Measurements from ENCODE around the gene BIK.

BIK gene

GRCh38 chr22:43157874-43158546 lies 47.5 kb downstream of the BIK start:
- ChIA-PET POLR2A (interaction anchor here (1.3 kb wide), 2 partner anchors 28 to 30 kb away, joined by 4 to 6 read pairs; no protein-coding TSS in a partner anchor), CTCF (no interaction called here)
- DNase-seq (ENCODE audit: extremely low spot score), result no peak
- no peak for TF ChIP-seq ELF4 (IDR thresholded peaks at IDR 0.05)
- TF ChIP-seq CTBP1 (IDR thresholded peaks at IDR 0.05; ENCODE audit: borderline replicate concordance), result no peak
- no peak for TF ChIP-seq ZNF384 (IDR thresholded peaks at IDR 0.05)
- no peak for TF ChIP-seq LEF1 (IDR thresholded peaks at IDR 0.05; ENCODE audit: borderline replicate concordance)
- TF ChIP-seq TARDBP (IDR thresholded peaks at IDR 0.05), result no peak
- TF ChIP-seq BHLHE40 (IDR thresholded peaks at IDR 0.05; ENCODE audit: borderline replicate concordance), result no peak
- no peak for TF ChIP-seq L3MBTL2 (conservative IDR thresholded peaks at IDR 0.05)
- TF ChIP-seq SUZ12 (IDR thresholded peaks at IDR 0.05), result no peak
- no peak for TF ChIP-seq FOXA1 (IDR thresholded peaks at IDR 0.05)
- no peak for TF ChIP-seq HDGF (IDR thresholded peaks at IDR 0.05; ENCODE audit: borderline replicate concordance)
- no peak for TF ChIP-seq SP1 (IDR thresholded peaks at IDR 0.05)
- no peak for TF ChIP-seq FOXK2 (IDR thresholded peaks at IDR 0.05)
- no peak for TF ChIP-seq FOXM1 (IDR thresholded peaks at IDR 0.05; ENCODE audit: borderline replicate concordance)
- TF ChIP-seq NFRKB (IDR thresholded peaks at IDR 0.05), result no peak
- TF ChIP-seq, protein P1, sequence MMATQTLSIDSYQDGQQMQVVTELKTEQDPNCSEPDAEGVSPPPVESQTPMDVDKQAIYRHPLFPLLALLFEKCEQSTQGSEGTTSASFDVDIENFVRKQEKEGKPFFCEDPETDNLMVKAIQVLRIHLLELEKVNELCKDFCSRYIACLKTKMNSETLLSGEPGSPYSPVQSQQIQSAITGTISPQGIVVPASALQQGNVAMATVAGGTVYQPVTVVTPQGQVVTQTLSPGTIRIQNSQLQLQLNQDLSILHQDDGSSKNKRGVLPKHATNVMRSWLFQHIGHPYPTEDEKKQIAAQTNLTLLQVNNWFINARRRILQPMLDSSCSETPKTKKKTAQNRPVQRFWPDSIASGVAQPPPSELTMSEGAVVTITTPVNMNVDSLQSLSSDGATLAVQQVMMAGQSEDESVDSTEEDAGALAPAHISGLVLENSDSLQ (IDR thresholded peaks at IDR 0.05), result no peak
- no peak for TF ChIP-seq ARNT (IDR thresholded peaks at IDR 0.05)

DNA sequence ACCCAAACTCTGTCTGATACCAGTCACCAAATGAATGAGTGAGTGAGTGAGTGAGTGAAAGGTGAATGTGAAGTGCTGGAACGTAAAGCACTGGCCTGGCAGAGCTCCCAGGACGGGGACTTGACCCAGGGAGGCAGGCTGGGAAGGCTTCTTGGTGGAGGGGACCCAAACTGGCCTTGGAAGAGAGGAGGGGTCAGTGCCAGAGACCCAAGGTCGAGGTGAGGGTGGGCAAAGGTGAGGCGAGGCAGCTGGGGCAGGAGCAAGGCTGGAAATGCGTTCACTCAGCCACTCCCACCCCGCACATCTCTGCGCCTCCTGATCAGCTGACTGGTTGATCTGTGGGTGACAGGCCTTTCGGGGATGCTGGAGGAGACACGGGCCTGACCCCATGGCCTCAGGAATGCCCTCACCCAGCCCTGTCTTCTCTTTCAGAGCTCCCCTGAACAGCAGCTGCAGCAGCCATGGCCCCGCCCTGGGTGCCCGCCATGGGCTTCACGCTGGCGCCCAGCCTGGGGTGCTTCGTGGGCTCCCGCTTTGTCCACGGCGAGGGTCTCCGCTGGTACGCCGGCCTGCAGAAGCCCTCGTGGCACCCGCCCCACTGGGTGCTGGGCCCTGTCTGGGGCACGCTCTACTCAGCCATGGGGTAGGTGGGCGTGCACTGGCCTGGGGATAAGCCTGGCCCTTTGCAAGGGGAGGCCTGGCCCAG lies 48.4 kb downstream of the BIK start:
- DNase-seq (ENCODE audit: extremely low spot score), result no peak
- POLR2A ChIA-PET, result interaction anchor here (1.3 kb wide), 1 partner anchor 29 kb away, joined by 6 read pairs; no protein-coding TSS in a partner anchor
- TF ChIP-seq ELF4 (IDR thresholded peaks at IDR 0.05) (no peak), CTBP1 (IDR thresholded peaks at IDR 0.05; ENCODE audit: borderline replicate concordance) (no peak), FOXA1 (IDR thresholded peaks at IDR 0.05) (no peak), TARDBP (IDR thresholded peaks at IDR 0.05) (no peak), BHLHE40 (IDR thresholded peaks at IDR 0.05; ENCODE audit: borderline replicate concordance) (no peak), FOXK2 (IDR thresholded peaks at IDR 0.05) (no peak)
- TF ChIP-seq, protein P1 (IDR thresholded peaks at IDR 0.05), result no peak
- CTCF ChIA-PET, result interaction anchor here (0.5 kb wide), 1 partner anchor 53 kb away, joined by 3 read pairs; no protein-coding TSS in a partner anchor

DNA sequence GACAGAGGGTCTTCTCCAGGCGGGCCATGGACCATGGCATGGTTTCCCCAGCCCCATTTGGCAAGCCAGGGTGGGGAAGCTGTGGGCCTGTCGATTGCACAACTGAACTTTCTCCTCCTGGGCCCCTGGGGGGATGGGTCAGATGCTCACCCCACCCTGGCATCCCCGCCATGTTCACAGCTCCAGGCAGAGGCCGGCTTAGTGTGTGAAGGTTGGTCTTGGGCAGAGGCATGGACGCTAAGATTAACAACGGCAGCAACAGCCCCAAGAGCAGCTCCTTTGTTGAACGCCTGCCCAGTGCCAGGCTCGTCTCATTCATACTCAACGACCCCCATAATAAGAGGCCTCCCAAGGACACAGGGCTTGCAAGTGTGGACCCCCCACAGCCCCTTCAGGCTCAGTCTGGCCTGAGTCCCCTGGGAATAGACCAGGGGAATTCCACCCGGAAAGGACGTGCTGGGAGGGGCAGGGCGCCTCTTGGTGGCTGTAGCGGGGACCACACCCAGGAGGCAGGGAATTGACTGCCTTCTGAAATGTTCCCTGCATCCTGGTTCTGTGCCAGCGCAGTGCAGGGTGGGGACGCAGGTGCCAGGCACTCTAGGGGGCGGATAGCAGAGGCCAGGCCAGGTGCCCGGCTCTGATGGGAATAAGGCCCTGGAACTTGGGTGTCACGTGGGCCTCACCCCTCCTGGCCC lies 49.1 kb downstream of the BIK start:
- peak; percentile 69 for DNase-seq (ENCODE audit: extremely low spot score)
- ChIA-PET POLR2A (interaction anchor here (0.6 to 1.3 kb wide), 2 partner anchors 28 to 201 kb away, joined by 3 to 6 read pairs; no protein-coding TSS in a partner anchor), CTCF (interaction anchor here (0.5 kb wide), 1 partner anchor 53 kb away, joined by 3 read pairs; no protein-coding TSS in a partner anchor)
- TF ChIP-seq ZNF384 (IDR thresholded peaks at IDR 0.05) (no peak), SUZ12 (IDR thresholded peaks at IDR 0.05) (no peak), NFRKB (IDR thresholded peaks at IDR 0.05) (no peak), CTBP1 (IDR thresholded peaks at IDR 0.05; ENCODE audit: borderline replicate concordance) (no peak), ELF4 (IDR thresholded peaks at IDR 0.05) (no peak), L3MBTL2 (conservative IDR thresholded peaks at IDR 0.05) (no peak)
- TF ChIP-seq, protein P1 (IDR thresholded peaks at IDR 0.05), result no peak

DNA sequence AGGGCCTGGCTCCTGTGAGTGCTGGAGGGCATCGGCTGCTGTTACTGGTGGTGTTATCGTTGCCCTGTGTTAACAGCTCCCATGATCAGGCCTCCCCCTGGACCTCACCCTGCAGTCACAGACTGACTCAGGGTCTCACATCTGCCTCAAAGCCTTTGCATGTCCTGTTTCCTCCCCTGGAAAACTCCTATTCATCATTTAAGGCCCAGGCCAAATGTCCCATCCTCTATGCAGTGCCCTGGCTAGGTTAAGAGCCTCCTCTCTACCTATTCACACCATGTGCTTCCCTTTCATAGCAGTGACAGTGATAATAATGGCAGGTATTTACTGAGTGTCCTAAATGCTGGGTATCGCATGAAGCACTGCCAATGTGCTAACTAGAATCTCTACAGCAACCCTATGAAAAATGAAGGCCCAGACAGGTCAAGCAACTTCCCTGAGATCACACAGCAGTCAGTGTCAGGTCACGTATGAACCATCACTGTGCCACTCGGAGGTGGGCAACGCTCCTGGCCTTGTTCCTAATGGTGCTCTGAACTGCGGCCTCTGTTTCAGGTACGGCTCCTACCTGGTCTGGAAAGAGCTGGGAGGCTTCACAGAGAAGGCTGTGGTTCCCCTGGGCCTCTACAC lies 50.1 kb downstream of the BIK start:
- TF ChIP-seq TARDBP (IDR thresholded peaks at IDR 0.05) (no peak), SP1 (IDR thresholded peaks at IDR 0.05) (no peak), BHLHE40 (IDR thresholded peaks at IDR 0.05; ENCODE audit: borderline replicate concordance) (no peak)
- CTCF ChIA-PET, result no interaction called here
- POLR2A ChIA-PET, result no interaction called here
- DNase-seq (ENCODE audit: extremely low spot score), result no peak

- ChIA-PET POLR2A (interaction anchor here (1.0 kb wide), 1 partner anchor 25 kb away, joined by 4 read pairs; the partner anchor contains the start of gene TTLL12), CTCF (no interaction called here)
- TF ChIP-seq HDGF (IDR thresholded peaks at IDR 0.05; ENCODE audit: borderline replicate concordance) (no peak), TARDBP (IDR thresholded peaks at IDR 0.05) (no peak), FOXM1 (IDR thresholded peaks at IDR 0.05; ENCODE audit: borderline replicate concordance) (no peak), BHLHE40 (IDR thresholded peaks at IDR 0.05; ENCODE audit: borderline replicate concordance) (no peak), CTBP1 (IDR thresholded peaks at IDR 0.05; ENCODE audit: borderline replicate concordance) (no peak), LEF1 (IDR thresholded peaks at IDR 0.05; ENCODE audit: borderline replicate concordance) (no peak), ELF4 (IDR thresholded peaks at IDR 0.05) (no peak), ZNF384 (IDR thresholded peaks at IDR 0.05) (no peak), SP1 (IDR thresholded peaks at IDR 0.05) (no peak), SUZ12 (IDR thresholded peaks at IDR 0.05) (no peak), FOXA1 (IDR thresholded peaks at IDR 0.05) (no peak), ARNT (IDR thresholded peaks at IDR 0.05) (no peak), NFRKB (IDR thresholded peaks at IDR 0.05) (no peak), FOXK2 (IDR thresholded peaks at IDR 0.05) (no peak), L3MBTL2 (conservative IDR thresholded peaks at IDR 0.05) (no peak)
- TF ChIP-seq, protein P1 (IDR thresholded peaks at IDR 0.05), result no peak
- no peak for DNase-seq (ENCODE audit: extremely low spot score)
Measured at GRCh38 chr22:43162412-43163150, 52.0 kb downstream of the BIK start.
